Stimulated activated naive CD4-positive, alpha-beta T cell treated with Interleukin-2 at 50 U/mL for 16 hours (primary cell): ENCODE measurements around the gene CELA2B.
"Not testable (repeated sequence)": the region's sequence is repeated elsewhere in the genome, so short reads cannot be mapped to it uniquely, and the experiment has no call there.

Experiments
- DNase-seq: peaks from one replicate; lab custom pipeline; 2025; lab: John Stamatoyannopoulos, UW

Gene CELA2B

DNA sequence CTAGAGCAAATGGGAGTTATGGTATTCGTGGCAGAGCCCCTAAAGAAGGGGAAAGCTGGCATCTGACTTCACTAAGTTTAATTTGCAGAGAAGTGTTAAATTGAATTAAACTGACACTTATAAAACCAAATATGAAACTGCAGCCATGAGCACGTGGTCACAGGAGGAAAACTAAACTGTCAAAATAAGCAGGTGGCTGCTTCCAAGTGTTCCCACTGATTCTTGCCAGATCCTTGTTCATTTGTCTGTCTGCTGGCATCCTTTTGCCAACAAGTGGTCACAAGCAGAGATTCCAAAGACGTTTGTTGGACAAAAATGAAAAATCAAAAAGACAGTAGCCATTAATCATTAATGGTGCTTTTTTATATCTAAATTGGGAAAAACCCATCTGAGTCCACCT is 6.5 kb upstream of the CELA2B start:
- DNase-seq: no peak

DNA sequence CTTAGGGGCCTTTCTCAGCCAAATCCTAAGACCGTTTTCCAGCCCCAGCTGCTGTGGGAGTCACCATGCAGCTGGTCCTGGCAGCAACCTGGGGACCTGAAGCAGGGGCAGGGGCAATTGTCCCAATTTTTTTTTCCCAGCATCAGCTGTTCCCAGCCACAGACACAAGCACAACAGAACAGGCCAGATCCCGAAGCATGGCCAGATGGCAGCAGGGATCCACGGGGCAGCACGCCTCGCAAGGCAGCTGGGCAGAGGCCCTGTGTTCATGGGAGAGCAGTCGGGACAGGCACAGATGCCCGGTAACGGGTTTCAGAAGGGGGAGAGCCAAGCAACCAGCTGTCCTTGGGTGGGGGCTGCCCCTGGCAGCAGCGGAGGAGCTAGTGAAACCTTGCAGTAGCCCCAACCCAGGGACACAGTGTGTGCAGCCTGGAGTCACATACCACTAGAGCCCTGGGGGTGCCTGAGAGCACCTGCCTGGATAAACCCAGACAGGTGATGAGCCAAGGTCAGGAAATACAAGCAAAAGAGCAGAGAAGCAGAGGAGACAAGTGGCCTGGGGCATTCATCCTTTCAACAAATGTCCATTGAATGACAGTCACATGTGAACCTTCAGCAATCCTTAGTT is 6.0 kb upstream of the CELA2B start:
- DNase-seq: not testable (repeated sequence)

DNA sequence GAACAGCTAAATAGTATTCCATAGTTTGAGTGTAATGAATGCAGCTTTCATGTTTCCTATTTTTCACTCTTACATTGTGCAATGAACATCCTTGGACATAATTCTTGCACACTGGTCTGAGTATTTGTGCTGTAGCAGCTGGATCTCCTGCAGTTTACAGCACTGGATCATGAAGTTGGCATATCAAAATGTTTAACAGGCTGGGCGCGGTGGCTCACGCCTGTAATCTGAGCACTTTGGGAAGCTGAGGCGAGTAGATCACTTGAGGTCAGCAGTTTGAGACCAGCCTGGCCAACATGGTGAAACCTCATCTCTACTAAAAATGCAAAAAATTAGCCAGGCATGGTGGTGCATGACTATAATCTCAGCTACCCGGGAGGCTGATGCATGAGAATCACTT is 4.8 kb upstream of the CELA2B start:
- DNase-seq: not testable (repeated sequence)

DNA sequence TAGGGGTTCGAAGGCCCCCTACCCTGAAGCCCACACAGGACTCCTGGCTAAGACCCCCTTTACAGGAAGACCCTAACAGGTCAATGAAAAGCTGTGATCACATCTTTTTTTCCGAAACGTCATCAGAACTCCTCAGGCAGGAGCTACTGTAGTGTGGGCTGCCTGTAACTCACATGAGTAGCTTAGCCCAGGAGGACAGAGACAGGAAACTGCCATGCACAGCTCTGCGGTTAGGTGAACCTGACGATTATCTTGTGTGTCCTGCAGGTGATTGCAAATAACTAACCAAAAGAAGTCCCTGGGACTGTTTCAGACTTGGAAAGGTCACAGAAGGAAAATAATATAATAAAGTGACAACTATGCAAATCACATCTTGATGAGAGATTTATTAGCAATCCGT is 4.2 kb upstream of the CELA2B start:
- not testable (repeated sequence) for DNase-seq

- no peak for DNase-seq
Observed at GRCh38 chr1:15472587-15472986, 3.3 kb upstream of the CELA2B start.

GRCh38 chr1:15476927-15477326 is 1.0 kb downstream of the CELA2B start:
- DNase-seq: no peak

DNA sequence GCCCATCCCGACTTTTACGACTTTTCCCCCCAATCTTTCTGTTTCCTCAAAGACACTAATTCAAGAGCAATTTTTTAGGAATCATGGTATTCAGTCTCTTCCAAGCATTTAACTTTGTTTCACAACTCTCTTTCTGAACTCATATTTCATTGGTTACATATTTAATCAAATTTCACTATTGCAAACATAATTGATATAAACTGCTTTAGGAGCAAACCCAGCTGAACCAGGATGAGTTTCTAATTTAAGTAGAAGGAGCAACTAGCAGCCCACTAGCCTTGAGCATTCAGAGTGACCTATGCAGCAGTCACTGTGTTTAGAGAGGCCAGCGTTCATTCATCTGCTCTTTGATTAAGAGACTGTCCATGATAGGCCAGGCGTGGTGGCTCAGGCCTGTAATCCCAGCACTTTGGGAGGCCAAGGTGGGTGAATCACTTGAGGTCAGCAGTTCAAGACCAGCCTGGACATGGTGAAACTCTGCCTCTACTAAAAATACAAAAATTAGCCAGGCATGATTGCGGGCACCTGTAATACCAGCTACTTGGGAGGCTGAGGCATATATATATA is 1.8 kb downstream of the CELA2B start:
- DNase-seq: no peak

- no peak for DNase-seq
Observed at GRCh38 chr1:15479654-15480347, 3.9 kb downstream of the CELA2B start.

DNA sequence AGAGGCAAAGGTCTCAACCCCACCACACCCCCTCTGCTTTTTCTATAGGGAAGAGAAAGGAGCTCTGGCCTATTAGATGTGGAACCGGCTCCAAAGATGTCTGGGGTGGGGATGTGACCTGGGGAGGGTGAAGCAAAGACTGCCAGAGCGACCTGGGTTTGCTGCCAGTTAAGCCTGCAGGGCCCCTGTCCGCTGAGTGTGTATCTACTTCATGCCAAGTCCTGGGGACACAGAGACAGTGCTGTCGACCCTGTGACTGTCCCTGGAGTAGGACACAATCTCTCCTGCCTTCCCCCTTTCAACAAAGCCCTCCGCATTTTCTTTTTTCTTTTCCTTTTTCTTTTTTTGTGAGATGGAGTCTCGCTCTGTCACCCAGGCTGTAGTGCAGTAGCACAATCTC is 6.6 kb downstream of the CELA2B start:
- DNase-seq: not testable (repeated sequence)

- DNase-seq: not testable (repeated sequence)
Observed at GRCh38 chr1:15482983-15483543, 7.2 kb downstream of the CELA2B start.

DNA sequence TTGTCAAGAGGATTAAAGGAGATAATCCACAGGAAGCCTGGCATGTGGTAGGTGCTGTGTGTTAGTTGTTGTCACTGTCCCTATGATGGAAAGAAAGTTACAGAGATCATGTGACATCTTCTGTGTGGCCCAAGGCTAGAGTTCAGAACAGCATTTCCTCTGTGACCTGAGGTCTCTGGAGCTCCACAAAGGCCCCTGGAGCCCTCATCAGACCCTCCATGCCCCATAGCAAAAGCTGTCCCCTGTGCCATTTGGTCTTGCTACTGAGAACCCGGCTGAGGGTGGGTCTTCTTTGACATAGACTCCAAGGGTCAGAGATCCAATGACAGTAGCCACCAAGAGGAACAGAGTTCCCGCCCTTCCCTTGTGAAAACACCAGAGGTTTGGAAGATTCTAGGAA is 8.1 kb downstream of the CELA2B start:
- DNase-seq: no peak

GRCh38 chr1:15484443-15484842 is 8.5 kb downstream of the CELA2B start:
- not testable (repeated sequence) for DNase-seq

DNA sequence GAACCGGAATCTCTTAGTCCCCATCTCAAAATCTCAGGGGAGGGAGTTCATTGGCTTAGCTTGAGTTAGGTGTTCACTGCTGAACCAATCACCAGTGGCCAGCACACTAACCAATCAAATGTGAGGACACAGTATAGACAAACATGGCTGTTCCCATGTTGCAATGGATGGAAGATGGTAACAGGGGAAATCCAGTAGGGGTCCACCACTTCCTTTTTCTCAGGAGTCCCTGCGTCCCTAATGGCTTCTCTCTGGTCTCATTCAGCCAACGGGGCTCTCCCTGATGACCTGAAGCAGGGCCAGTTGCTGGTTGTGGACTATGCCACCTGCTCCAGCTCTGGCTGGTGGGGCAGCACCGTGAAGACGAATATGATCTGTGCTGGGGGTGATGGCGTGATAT is 9.7 kb downstream of the CELA2B start:
- no peak for DNase-seq

DNA sequence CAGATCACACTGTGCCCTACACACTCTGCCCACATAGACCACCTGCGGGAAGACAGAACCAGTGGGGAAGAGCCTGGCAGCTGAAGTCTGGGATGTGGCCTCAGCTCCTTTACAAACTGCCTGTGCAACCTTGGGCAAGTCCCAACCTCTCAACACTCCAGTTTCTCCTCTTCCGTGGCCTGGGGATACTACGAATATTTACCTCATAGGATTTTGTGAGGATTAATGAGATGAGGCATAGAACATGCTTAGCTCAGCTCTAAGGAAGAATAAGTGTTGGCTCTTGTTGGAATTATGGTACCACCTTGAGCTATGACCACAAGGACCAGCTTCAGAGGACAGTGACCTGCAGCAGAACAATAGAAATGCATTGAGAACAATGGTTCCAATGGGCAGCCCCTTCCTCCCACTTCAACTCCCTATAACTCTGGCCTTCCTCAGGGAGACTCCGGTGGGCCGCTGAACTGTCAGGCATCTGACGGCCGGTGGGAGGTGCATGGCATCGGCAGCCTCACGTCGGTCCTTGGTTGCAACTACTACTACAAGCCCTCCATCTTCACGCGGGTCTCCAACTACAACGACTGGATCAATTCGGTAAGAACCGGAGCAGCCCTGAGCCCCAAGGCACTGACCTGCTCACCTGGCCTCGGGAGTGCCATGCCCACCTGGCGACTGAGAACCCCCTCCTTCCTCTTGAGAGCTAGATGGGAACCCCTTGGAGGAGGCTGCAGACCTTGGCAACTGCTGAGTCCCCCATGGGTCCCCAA is 11.1 kb downstream of the CELA2B start:
- DNase-seq: not testable (repeated sequence)

DNA sequence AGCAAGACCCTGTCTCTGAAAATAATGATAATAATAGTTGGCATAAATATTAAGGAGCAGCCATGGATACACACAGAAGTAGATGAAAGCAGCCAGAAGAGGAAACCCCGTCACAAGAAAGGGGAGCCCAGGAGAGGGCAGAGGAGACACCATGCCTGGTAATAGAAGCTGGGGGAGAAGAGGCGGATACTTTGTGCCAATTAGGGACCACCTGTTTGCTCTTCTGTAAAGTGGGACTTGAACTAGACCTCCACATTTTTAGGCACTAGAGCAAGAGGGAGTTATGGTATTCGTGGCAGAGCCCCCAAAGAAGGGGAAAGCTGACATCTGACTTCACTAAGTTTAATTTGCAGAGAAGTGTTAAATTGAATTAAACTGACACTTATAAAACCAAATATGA is 12.5 kb downstream of the CELA2B start:
- DNase-seq: no peak

- DNase-seq: no peak
Observed at GRCh38 chr1:15489052-15489736, 13.3 kb downstream of the CELA2B start.

DNA sequence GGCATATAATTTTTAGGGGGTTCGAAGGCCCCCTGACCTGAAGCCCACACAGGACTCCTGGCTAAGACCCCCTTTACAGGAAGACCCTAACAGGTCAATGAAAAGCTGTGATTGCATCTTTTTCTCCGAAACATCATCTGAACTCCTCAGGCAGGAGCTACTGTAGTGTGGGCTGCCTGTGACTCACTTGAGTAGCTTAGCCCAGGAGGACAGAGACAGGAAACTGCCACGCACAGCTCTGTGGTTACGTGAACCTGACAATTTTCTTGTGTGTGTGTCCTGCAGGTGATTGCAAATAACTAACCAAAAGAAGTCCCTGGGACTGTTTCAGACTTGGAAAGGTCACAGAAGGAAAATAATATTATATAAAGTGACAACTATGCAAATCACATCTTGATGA is 15.1 kb downstream of the CELA2B start:
- DNase-seq: not testable (repeated sequence)

- no peak for DNase-seq
Observed at GRCh38 chr1:15492596-15492995, 16.7 kb downstream of the CELA2B start.

DNA sequence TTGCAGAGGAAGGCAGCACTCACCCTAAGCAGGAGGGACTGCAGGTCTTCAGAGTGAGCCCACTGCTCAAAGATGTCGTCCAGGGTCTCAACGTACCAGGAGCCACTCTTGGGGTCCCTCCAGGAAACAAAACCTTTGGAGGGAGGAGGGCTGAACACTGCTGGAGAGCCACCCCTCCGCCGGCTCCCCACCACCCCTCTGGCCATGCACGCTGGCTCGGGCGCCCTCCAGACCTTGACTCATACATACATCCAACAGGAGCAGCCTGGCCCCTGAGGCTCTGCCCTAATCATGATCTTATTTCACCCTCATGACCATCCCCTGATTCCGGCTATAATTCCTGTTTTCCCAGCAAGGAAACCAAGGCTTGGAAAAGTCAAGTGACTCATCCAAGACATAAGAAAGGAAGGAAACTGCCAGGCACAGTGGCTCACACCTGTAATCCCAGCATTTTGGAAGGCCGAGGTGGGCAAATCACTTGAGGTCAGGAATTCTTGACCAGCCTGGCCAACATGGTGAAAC is 18.0 kb downstream of the CELA2B start:
- no peak for DNase-seq

DNA sequence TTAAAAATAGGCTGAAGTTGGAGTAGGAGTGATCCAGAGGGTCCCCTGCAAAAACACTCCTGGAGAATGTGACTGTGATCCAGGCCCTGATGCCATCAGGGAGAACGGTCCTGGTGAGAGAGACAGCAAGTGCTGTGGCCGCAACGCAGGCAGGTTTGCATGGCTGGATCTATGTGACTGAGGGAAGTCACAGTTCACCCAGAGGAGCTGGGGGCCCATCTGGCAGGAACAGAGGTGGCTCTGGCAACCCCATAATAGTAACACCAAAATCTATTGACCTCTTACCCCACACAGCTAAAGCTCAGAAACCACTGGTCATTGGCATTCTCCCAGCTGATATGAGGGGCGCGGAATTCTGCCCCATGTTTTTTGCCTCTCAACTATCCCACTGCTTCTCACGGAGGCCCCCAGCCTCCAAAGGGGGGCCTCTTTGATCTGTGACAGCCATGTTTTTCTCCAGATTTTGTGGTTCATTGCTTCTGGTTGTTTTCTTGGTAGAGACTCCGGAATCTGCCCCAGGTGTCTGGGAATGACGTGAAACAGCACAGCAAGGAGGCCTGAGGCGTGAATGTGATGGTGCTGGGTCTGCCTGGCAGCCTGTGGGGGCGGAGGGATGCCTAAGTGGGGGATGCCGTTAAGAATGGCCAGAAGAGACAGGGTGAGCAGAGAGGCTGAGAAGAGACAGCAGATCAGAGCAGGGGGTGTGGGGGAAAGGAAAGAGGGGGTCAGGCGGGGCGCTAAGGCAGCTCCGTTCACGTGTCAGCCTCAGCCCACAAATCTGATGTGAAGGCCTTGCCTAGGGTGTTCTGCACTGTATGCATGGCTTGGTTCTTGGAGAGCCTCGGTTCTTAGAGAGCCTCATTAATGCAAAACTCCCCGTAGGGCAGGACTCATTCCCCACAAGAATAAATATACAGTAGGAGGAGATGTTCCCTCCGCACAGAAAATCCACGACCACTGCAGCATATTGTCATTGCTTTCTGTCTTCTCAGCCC is 24.6 kb downstream of the CELA2B start:
- DNase-seq: no peak
